Astrocyte of the spinal cord (primary cell): ENCODE results near the gene CAMK2A.
A peak's percentile ranks its signal among the peaks of the same experiment; 100 is the strongest.

Experiments
- DNase-seq: peaks from one replicate; pipeline ENCODE4 v3.0.0; 2011; ENCODE audit warnings: low read depth, low spot score
- H3K4me3 ChIP-seq: 2 replicates; pipeline ENCODE4 v1.5.1; 2011; ENCODE audit warnings: low read depth, mild to moderate bottlenecking, low read length, moderate library complexity
- in situ Hi-C: cut with HindIII; loops from 2 replicates; pipeline ENCODE4 v1.10.0; 2017; ENCODE audit warnings: low sequenced_read_pairs
- TF ChIP-seq, protein P1 (sequence below): IDR thresholded peaks from 2 replicates; pipeline ENCODE4 v1.5.1; 2012; ENCODE audit warnings: low read depth, mild to moderate bottlenecking, low read length, inconsistent platforms

CAMK2A gene

DNA sequence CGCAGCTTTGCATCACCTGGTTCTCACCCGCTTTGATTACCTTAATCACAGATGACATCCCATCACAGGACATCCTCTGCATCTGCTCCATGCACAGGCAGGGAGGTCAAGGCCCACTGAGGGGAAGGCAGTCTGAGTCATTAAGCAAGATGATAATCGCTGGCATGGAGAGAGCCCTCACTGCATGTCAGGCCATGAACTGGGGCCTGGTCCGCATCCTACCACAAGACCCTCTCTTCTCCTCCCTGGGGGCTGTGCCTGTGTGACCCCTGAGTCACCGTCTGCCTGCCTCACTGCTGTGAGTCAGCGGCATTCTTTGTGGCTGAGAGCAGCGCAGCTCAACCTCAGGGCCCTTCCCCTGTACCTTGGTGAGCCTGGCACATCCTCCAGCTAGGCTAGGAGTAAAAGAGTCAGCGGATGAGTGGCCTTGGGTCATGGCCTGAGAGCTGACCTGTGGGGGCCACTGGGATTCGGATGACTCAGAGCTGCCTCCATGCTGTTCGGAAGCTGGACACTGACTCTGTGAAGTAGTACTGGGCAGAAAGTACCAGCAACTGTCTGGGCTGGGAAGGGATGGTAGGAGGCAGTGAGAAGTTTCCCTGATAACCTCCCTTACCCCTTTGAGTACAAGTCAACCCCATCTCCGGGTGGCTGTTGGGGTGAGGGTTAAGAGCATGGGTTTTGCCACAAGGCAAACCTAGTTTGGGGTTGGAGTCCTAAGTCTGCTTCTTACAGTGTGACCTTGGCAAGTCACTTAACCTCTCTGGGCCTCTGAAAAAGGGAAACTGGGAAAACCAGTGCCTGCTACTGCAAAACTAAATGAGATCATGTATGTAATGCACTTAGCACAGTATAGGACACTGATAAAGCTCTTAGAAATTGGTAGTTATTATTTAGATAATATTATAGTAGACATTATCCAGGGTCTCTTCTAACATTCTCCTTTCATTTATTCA is 27.8 kb upstream of the CAMK2A start:
- H3K4me3 ChIP-seq = no peak overlapping the region
- in situ Hi-C loops = no loop called here
- peak; percentile 93 for DNase-seq
- TF ChIP-seq, protein P1, sequence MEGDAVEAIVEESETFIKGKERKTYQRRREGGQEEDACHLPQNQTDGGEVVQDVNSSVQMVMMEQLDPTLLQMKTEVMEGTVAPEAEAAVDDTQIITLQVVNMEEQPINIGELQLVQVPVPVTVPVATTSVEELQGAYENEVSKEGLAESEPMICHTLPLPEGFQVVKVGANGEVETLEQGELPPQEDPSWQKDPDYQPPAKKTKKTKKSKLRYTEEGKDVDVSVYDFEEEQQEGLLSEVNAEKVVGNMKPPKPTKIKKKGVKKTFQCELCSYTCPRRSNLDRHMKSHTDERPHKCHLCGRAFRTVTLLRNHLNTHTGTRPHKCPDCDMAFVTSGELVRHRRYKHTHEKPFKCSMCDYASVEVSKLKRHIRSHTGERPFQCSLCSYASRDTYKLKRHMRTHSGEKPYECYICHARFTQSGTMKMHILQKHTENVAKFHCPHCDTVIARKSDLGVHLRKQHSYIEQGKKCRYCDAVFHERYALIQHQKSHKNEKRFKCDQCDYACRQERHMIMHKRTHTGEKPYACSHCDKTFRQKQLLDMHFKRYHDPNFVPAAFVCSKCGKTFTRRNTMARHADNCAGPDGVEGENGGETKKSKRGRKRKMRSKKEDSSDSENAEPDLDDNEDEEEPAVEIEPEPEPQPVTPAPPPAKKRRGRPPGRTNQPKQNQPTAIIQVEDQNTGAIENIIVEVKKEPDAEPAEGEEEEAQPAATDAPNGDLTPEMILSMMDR = no peak

GRCh38 chr5:150316320-150316719 is 26.7 kb upstream of the CAMK2A start:
- H3K4me3 ChIP-seq = no peak overlapping the region
- in situ Hi-C loops = no loop called here
- DNase-seq = no peak
- TF ChIP-seq, protein P1 = no peak

DNA sequence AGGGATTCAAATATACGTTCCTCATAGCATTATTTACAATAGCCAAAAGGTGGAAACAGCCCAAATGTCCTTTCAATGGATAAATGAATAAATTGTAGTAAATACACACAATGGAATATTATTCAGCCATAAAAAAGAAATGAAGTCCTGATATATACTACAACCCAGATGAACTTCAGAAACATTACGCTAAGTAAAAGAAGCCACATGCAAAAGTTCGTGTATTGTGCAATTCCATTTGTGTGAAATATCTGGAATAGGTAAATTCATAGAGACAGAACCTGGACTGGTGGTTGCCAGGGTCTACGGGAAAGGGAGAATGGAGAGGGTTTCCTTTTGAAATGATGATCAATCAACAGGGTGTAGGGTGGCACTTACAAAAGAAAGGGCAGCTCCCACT is 25.7 kb upstream of the CAMK2A start:
- in situ Hi-C loops = no loop called here
- H3K4me3 ChIP-seq = no peak overlapping the region
- TF ChIP-seq, protein P1 = no peak
- no peak for DNase-seq

DNA sequence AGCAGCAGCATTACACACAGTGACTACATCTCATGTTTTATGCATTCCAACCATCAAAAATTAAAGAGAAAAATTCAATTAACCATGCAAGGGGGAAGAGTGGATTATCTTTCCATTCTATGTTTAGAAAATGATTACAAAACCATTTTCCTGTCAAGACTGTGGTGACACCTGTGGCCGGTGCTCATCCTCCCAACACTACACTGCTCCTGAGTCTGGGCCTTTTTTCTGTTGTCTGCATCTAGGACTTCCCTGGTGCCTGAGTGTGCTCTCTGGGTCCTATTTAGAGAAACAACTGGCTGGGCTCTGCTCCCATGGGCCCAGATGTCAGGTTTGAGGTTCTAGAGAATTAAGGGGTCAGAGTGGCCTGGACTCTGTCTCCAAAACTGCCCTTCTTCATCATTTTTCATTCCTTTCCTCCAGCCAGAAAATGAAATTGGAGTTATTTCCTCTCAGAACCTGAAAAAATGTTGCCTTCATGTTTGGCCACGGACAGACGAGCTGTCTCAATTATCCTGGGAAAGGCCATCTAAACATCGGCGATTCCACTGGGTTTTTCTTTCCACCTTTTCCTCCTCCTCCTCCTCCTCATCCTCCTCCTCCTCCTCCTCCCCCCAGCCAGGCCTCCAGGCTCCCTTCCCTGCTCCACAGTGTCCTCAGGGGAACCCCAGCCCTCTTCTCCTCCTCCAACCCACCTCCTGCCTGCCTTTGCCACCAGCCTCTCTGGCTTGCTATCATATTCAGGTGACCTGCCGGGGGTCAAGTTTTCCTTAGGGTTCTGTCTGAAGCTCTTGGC is 24.5 kb upstream of the CAMK2A start:
- H3K4me3 ChIP-seq = no peak overlapping the region
- DNase-seq = no peak
- TF ChIP-seq, protein P1 = no peak
- in situ Hi-C loops = no loop called here

DNA sequence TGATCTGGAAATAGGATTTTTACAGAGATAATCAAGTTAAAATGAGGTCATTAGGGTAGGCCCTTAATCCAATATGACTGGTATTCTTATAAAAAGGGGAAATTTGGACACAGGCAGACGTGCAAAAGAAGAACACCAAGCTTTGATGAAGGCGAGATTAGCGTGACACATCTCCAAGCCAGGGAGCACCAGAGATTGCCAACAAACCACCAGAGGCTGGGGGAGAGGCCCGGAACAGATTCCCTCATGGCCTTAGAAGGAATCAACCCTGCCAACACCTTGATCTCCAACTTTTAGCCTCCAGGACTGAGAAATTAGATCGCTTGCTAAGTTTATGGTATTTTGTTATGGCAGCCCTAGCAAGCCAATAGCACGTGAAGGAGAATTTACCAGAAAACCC is 23.9 kb upstream of the CAMK2A start:
- in situ Hi-C loops = no loop called here
- no peak for DNase-seq
- TF ChIP-seq, protein P1 = no peak
- no peak overlapping the region for H3K4me3 ChIP-seq

- no peak overlapping the region for H3K4me3 ChIP-seq
- TF ChIP-seq, protein P1 = no peak
- DNase-seq = no peak
- in situ Hi-C loops = no loop called here
Measured at GRCh38 chr5:150312518-150312917, 22.9 kb upstream of the CAMK2A start.
